ENCODE results near the gene CYP26B1. TPM values are rescaled to one million over a fixed set of nuclear protein-coding genes. Genes with fewer than 3 reads are reported as not detected.

The CYP26B1 gene
- total RNA-seq, 1 experiment from 2014 or later, result 0.20 TPM

DNA sequence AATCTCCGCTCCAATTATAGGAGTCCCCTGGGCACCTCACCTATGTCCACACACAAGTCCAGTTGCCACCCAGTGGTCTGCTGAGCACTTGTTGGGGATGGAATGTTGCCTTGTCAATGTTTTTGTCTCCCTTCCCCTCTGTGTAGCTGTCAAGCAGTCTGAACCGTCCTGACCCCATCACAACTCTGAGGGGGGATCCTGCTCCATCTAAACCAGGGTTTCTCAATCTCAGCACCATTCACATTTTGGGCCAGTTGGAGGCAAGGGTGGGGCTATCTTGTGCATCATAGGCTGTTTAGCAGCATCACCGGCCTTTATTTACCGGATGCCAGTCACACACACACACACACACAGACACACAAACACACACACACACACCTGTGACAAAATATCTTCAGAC lies 53.0 kb downstream of the CYP26B1 start:
- Histone ChIP-seq H2AK5ac (ENCODE audit: insufficient read length, low read length) (no peak overlapping the region), H3K27me3 (ENCODE audit: insufficient read depth, low read length) (no peaks in the 10 kb centered on the region), H4K20me1 (ENCODE audit: control insufficient read depth, insufficient read depth, insufficient read length) (no peaks in the 10 kb centered on the region), H3K4ac (ENCODE audit: low read depth, low read length) (no peak overlapping the region), H3K9ac (ENCODE audit: extremely low read depth, insufficient read length, low read length) (no peak overlapping the region), H3T11ph (ENCODE audit: low read length) (no peak overlapping the region), H3K79me1 (ENCODE audit: insufficient read depth, low read depth, low read length, poor library complexity, severe bottlenecking) (no peaks in the 10 kb centered on the region), H2BK15ac (ENCODE audit: low read depth, low read length) (no peak overlapping the region), H3K27ac (ENCODE audit: insufficient read length, low read depth, low read length) (no peak overlapping the region), H3K9me3 (ENCODE audit: control insufficient read depth, low read depth, low read length) (no peaks in the 10 kb centered on the region), H3K23ac (ENCODE audit: insufficient read length, low read depth, low read length) (no peak overlapping the region), H2BK20ac (ENCODE audit: low read depth, low read length, poor library complexity, severe bottlenecking) (no peak overlapping the region), H2BK12ac (ENCODE audit: insufficient read length, low read depth, low read length) (no peak overlapping the region), H2BK5ac (ENCODE audit: insufficient read length, low read length) (no peak overlapping the region), H4K5ac (ENCODE audit: insufficient read length, low read depth, low read length) (no peak overlapping the region), H3K18ac (ENCODE audit: insufficient read length, low read depth, low read length) (no peak overlapping the region), H2AFZ (ENCODE audit: low read length) (no peak overlapping the region), H3K79me2 (ENCODE audit: insufficient read depth, low read length) (no peaks in the 10 kb centered on the region), H2BK120ac (ENCODE audit: low read depth, low read length, poor library complexity, severe bottlenecking) (no peak overlapping the region), H3K4me2 (ENCODE audit: insufficient read depth, insufficient read length, low read length) (no peak overlapping the region), H3K23me2 (ENCODE audit: insufficient read length, low read depth, low read length, poor library complexity, severe bottlenecking) (no peaks in the 10 kb centered on the region), H3K14ac (ENCODE audit: insufficient read depth, low read length) (no peak overlapping the region), H3K4me1 (ENCODE audit: insufficient read depth, low read length) (no peaks in the 10 kb centered on the region), H4K91ac (ENCODE audit: insufficient read length, low read depth, low read length) (no peak overlapping the region), H3K56ac (ENCODE audit: insufficient read length, low read depth, low read length) (no peak overlapping the region), H4K8ac (replicated peaks; ENCODE audit: insufficient read length, low read depth, low read length) (no peak overlapping the region)
- no peak for DNase-seq
- TF ChIP-seq, protein P1, sequence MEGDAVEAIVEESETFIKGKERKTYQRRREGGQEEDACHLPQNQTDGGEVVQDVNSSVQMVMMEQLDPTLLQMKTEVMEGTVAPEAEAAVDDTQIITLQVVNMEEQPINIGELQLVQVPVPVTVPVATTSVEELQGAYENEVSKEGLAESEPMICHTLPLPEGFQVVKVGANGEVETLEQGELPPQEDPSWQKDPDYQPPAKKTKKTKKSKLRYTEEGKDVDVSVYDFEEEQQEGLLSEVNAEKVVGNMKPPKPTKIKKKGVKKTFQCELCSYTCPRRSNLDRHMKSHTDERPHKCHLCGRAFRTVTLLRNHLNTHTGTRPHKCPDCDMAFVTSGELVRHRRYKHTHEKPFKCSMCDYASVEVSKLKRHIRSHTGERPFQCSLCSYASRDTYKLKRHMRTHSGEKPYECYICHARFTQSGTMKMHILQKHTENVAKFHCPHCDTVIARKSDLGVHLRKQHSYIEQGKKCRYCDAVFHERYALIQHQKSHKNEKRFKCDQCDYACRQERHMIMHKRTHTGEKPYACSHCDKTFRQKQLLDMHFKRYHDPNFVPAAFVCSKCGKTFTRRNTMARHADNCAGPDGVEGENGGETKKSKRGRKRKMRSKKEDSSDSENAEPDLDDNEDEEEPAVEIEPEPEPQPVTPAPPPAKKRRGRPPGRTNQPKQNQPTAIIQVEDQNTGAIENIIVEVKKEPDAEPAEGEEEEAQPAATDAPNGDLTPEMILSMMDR (conservative IDR thresholded peaks at IDR 0.05), result no peak
- peaks cover 7% of the 10 kb centered on the region; the same call in 1 of the 2 replicates for H3K27me3 Mint-ChIP-seq (ENCODE audit: low read depth)
- H3K36me3 Mint-ChIP-seq (ENCODE audit: insufficient read depth in 1 of 3, low read depth in 3 of 3), result no peaks in the 10 kb centered on the region
- H3K4me1 Mint-ChIP-seq, result peaks cover 6 to 7% of the 10 kb centered on the region in 2 experiments
- no peak overlapping the region for H3K27ac Mint-ChIP-seq
- no peaks in the 10 kb centered on the region; a peak in 1 of 5 replicates for H3K9me3 Mint-ChIP-seq
- no CpG with 5 or more reads among the region's 4 CpGs for WGBS (ENCODE audit: extremely low coverage, insufficient read length, low lambda C conversion rate)
- H3K4me3 Mint-ChIP-seq, result no peak overlapping the region
